ENCODE data around the gene COG5.

The COG5 gene

GRCh38 chr7:107394276-107394675 is 169.4 kb downstream of the COG5 start:
- no peak for DNase-seq (ENCODE audit: low spot score)

- DNase-seq (ENCODE audit: low spot score): no peak
These were observed 170.9 kb downstream of the COG5 start for GRCh38 chr7:107392830-107393229.

- no peak for DNase-seq (ENCODE audit: low spot score)
These were observed 172.8 kb downstream of the COG5 start for GRCh38 chr7:107390916-107391315.

- DNase-seq (ENCODE audit: low spot score): no peak
These were observed 175.1 kb downstream of the COG5 start for GRCh38 chr7:107388604-107389003.

GRCh38 chr7:107387573-107388219 is 176.0 kb downstream of the COG5 start:
- DNase-seq (ENCODE audit: low spot score): peak; percentile 54

- DNase-seq (ENCODE audit: low spot score): peak; percentile 19
These were observed 176.6 kb downstream of the COG5 start for GRCh38 chr7:107387128-107387527.

GRCh38 chr7:107386548-107387102 is 177.1 kb downstream of the COG5 start:
- DNase-seq (ENCODE audit: low spot score): no peak

- peak; percentile 56 for DNase-seq (ENCODE audit: low spot score)
These were observed 179.7 kb downstream of the COG5 start for GRCh38 chr7:107384025-107384424.

- no peak for DNase-seq (ENCODE audit: low spot score)
These were observed 180.5 kb downstream of the COG5 start for GRCh38 chr7:107383203-107383602.

- DNase-seq (ENCODE audit: low spot score): no peak
These were observed 182.3 kb downstream of the COG5 start for GRCh38 chr7:107381453-107381852.

GRCh38 chr7:107373354-107373753 is 190.4 kb downstream of the COG5 start:
- no peak for DNase-seq (ENCODE audit: low spot score)

- no peak for DNase-seq (ENCODE audit: low spot score)
These were observed 191.4 kb downstream of the COG5 start for GRCh38 chr7:107372298-107372697.

GRCh38 chr7:107370816-107371215 is 192.9 kb downstream of the COG5 start:
- no peak for DNase-seq (ENCODE audit: low spot score)

- no peak for DNase-seq (ENCODE audit: low spot score)
These were observed 198.9 kb downstream of the COG5 start for GRCh38 chr7:107364787-107365186.

- DNase-seq (ENCODE audit: low spot score): no peak
These were observed 204.0 kb downstream of the COG5 start for GRCh38 chr7:107359520-107360316.

GRCh38 chr7:107355616-107356015 is 208.1 kb downstream of the COG5 start:
- no peak for DNase-seq (ENCODE audit: low spot score)

GRCh38 chr7:107354640-107355039 is 209.1 kb downstream of the COG5 start:
- no peak for DNase-seq (ENCODE audit: low spot score)

GRCh38 chr7:107353701-107354100 is 210.0 kb downstream of the COG5 start:
- no peak for DNase-seq (ENCODE audit: low spot score)

GRCh38 chr7:107345898-107346297 is 217.8 kb downstream of the COG5 start:
- DNase-seq (ENCODE audit: low spot score): no peak

GRCh38 chr7:107344799-107345198 is 218.9 kb downstream of the COG5 start:
- DNase-seq (ENCODE audit: low spot score): no peak

- DNase-seq (ENCODE audit: low spot score): no peak
These were observed 219.4 kb downstream of the COG5 start for GRCh38 chr7:107344286-107344685.

- DNase-seq (ENCODE audit: low spot score): no peak
These were observed 225.6 kb downstream of the COG5 start for GRCh38 chr7:107338080-107338479.
